Tibial nerve (tissue), 3 donors: Measurements from ENCODE around the gene HERC3.

Experiments
- POLR2A ChIP-seq, 2 donors: fragments of 450-650 bp; IDR thresholded peaks; one replicate each; pipeline ENCODE4 v1.6.1; 2017; ENCODE audit warnings: antibody characterized with exemption in 2 of 2, mild to moderate bottlenecking in 2 of 2, moderate library complexity in 2 of 2
- TF ChIP-seq, protein P1 (sequence below), 5 experiments: fragments of 200-600 bp in 3 of 5; fragments of 450-650 bp in 2 of 5; sonication (generic) in 3 of 5; IDR thresholded peaks; one replicate each; pipeline ENCODE4 v1.5.1; 2016 to 2019; ENCODE audit warnings: antibody characterized with exemption in 5 of 5, mild to moderate bottlenecking in 3 of 5, moderate library complexity in 2 of 5

DNA sequence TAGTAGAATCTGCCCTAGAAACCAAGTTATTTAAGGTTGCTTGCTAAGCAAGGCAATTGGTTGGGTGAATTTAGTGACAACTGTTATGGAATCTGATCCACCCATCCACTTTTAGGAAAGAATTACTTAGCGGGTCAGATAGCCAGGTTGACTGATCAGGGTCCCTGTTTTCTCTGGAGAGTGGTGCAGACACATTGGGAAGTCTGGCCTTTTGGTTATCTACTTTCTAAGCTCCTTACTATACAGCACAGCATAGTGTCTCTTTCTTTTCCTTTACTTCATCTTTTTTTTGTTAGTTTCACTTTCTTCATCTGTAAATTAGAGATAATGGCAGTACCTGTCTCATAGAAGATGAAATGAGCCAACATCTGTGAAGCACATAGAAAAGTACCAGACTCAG lies 7.4 kb downstream of the HERC3 start:
- TF ChIP-seq, protein P1, sequence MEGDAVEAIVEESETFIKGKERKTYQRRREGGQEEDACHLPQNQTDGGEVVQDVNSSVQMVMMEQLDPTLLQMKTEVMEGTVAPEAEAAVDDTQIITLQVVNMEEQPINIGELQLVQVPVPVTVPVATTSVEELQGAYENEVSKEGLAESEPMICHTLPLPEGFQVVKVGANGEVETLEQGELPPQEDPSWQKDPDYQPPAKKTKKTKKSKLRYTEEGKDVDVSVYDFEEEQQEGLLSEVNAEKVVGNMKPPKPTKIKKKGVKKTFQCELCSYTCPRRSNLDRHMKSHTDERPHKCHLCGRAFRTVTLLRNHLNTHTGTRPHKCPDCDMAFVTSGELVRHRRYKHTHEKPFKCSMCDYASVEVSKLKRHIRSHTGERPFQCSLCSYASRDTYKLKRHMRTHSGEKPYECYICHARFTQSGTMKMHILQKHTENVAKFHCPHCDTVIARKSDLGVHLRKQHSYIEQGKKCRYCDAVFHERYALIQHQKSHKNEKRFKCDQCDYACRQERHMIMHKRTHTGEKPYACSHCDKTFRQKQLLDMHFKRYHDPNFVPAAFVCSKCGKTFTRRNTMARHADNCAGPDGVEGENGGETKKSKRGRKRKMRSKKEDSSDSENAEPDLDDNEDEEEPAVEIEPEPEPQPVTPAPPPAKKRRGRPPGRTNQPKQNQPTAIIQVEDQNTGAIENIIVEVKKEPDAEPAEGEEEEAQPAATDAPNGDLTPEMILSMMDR (IDR thresholded peaks at IDR 0.05), result no peak
- TF ChIP-seq POLR2A (IDR thresholded peaks at IDR 0.05), result no peak
